ENCODE measurements around the gene ROPN1.
"Not testable (repeated sequence)": the region's sequence is repeated elsewhere in the genome, so short reads cannot be mapped to it uniquely, and the experiment has no call there.

Gene ROPN1

DNA sequence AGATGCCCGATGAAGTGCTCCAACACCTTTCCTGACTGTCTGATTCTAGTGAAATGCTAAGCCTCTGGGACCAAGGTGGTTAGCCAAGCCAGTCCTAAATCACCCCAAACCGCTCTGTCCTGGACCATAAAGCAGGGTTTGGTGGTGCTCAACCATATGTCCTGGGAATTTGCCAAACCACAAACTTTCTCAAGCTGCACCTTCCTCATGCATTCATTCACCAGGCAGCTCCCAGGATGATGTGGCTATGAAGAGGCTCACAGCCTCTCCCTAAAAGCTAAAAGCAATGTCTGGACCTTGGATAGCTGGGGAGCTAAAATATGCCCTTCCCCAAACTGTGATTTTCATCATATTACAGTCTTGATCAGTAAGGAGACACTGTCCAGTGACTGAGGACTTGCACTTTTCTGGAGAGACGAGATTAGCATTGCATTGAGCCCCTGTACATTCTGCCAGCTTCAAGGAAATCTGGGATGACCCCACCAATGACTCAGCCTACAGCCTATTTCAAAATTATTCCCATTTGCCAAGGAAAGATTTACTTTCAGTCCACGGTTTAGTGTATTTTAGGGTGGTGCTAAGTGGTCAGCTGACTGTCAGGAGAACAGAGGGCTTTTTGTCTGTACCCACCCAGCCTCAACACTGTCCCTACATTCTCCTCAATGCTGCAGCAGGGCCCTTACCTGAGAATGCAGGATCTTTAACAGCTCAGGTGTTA, 15.6 kb downstream of the ROPN1 start:
- H3K9me3 ChIP-seq (ENCODE audit: control insufficient read depth, insufficient read depth, low read length); H3K9ac ChIP-seq (ENCODE audit: low read depth, low read length): not testable (repeated sequence)

DNA sequence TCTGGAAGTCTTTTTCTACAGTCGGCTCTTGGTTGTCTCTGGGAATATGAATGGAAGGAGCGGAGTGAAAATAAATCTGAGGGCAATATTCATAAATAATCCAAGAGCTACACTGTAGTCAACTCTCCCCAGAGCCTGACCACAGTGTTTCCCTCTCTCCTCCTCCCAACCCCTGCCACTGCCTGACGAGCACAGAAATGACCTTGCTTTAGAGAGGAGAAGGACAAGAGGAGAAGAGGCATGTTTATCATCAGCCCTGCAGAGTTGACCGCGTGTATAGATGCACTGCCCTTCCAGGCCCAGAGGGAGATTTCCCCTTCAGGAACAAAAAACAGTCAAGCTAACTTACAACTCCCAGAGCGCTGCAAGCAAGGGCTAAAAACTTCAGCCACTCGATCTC, 16.9 kb downstream of the ROPN1 start:
- H3K4me1 ChIP-seq (ENCODE audit: insufficient read depth, low read length), result not testable (repeated sequence)

More for the DNA sequence above, 15.6 kb downstream of the ROPN1 start:
- H3K36me3 ChIP-seq (ENCODE audit: insufficient read depth, low read length); H3K4me1 ChIP-seq (ENCODE audit: insufficient read depth, low read length): not testable (repeated sequence)

DNA sequence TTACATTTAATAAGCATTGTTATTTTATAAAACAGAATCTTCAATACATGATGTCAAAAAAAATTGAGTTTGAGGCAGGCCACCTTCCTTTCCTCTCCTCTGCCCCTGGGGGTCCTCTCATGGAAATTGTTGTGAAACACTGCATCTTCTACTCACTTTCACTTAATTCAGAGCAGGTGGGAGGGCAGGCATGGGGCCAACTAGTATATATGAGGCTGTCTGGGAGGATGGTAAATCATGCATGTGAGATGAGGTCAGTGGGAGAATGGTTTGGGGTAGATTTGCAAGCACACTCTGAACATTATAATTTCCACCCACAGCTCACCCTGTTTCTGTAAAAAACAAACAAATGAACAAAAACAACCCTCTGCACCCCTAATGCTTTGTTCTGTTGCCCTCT, 20.5 kb downstream of the ROPN1 start:
- Histone ChIP-seq H3K9me3 (ENCODE audit: control insufficient read depth, insufficient read depth, low read length) (no peaks in the 10 kb centered on the region), H3K36me3 (ENCODE audit: insufficient read depth, low read length) (no peaks in the 10 kb centered on the region), H3K4me1 (ENCODE audit: insufficient read depth, low read length) (no peaks in the 10 kb centered on the region), H3K9ac (ENCODE audit: low read depth, low read length) (no peak overlapping the region)

More for the DNA sequence above, 16.9 kb downstream of the ROPN1 start:
- H3K9ac ChIP-seq (ENCODE audit: low read depth, low read length); H3K36me3 ChIP-seq (ENCODE audit: insufficient read depth, low read length); H3K9me3 ChIP-seq (ENCODE audit: control insufficient read depth, insufficient read depth, low read length): not testable (repeated sequence)

DNA sequence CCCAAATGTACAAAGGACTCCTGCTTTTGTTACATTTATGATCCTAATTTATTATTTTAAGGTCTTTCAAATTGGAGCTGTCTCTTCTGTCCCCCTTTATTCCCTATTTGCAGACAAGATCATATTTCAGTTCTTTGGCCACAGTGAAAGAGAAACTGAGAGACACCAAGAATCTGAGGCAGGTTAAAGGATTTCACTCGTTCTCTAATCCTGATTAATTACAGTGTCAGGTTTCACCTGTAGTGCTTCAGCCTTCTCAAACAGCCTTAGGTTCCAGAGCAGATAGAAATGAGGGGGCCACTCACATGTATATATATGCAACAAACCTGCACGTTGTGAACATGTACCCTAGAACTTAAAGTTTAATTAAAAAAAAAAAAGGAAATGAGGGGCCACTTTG, 24.7 kb downstream of the ROPN1 start:
- H3K9ac ChIP-seq (ENCODE audit: low read depth, low read length); H3K4me1 ChIP-seq (ENCODE audit: insufficient read depth, low read length); H3K9me3 ChIP-seq (ENCODE audit: control insufficient read depth, insufficient read depth, low read length); H3K36me3 ChIP-seq (ENCODE audit: insufficient read depth, low read length): not testable (repeated sequence)

DNA sequence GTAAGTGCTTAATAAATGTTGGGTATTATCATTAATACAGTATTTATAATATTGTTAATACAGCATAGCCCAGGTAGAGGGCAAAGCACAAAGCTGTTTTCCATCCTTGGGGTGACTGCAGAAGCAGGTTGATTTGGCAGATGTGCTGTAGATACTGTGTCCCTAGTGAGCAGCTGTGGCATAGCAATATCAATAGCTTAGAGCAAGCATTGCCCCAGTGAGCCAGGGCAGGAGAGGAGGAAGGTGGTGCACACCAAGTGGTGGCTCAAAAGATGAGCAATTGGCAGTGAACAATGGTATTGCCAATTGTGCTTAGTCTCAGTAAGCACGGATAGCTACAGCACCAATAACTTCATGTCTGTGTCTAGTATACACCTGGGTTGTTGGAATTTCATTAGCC, 25.1 kb downstream of the ROPN1 start:
- not testable (repeated sequence) for H3K4me1 ChIP-seq (ENCODE audit: insufficient read depth, low read length); H3K9ac ChIP-seq (ENCODE audit: low read depth, low read length); H3K9me3 ChIP-seq (ENCODE audit: control insufficient read depth, insufficient read depth, low read length); H3K36me3 ChIP-seq (ENCODE audit: insufficient read depth, low read length)

DNA sequence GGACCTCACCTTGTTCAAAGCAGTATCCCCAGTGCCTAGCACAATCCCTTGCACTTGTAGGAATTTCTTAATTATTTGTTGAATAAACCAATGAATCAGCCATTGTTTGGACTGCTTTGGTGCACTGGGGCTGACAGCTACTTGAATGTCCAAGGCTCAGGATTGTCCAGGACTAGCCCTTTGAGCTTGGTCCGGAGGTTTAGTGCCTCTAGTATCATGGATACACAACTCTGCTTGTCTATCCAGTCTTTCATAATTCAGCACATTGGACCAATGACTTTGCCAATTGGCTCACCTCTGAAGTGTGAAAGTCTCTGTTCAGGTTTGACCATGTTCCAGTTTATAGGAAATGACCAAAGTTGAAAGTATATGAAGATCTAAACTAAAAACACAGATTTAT, 27.1 kb downstream of the ROPN1 start:
- not testable (repeated sequence) for H3K9me3 ChIP-seq (ENCODE audit: control insufficient read depth, insufficient read depth, low read length); H3K36me3 ChIP-seq (ENCODE audit: insufficient read depth, low read length); H3K9ac ChIP-seq (ENCODE audit: low read depth, low read length); H3K4me1 ChIP-seq (ENCODE audit: insufficient read depth, low read length)

DNA sequence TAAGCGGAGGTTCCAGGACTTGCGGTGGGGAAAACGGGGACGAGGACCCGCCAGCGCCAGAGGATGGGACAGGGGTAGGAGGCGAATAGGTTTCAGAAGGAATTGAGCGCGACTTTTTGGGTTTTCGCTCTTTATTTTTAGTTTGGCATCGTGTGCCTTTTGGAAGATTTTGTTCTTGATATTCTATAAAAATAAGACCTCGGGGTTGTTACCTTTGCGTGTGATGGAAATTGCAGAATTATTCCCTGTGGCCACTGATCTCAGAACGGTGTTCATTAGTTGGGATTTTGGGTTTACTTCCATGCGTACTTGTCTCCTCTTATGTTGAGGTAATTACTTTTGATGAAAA, 30.4 kb downstream of the ROPN1 start:
- no peaks in the 10 kb centered on the region for H3K9me3 ChIP-seq (ENCODE audit: control insufficient read depth, insufficient read depth, low read length)
- no peaks in the 10 kb centered on the region for H3K36me3 ChIP-seq (ENCODE audit: insufficient read depth, low read length)
- H3K9ac ChIP-seq (ENCODE audit: low read depth, low read length), result peak overlapping the region; percentile 68; the same call in 1 of the 2 replicates
- 0 out of 2 replicates have a peak, but pooled peaks cover 3% of the 10 kb centered on the region for H3K4me1 ChIP-seq (ENCODE audit: insufficient read depth, low read length)

DNA sequence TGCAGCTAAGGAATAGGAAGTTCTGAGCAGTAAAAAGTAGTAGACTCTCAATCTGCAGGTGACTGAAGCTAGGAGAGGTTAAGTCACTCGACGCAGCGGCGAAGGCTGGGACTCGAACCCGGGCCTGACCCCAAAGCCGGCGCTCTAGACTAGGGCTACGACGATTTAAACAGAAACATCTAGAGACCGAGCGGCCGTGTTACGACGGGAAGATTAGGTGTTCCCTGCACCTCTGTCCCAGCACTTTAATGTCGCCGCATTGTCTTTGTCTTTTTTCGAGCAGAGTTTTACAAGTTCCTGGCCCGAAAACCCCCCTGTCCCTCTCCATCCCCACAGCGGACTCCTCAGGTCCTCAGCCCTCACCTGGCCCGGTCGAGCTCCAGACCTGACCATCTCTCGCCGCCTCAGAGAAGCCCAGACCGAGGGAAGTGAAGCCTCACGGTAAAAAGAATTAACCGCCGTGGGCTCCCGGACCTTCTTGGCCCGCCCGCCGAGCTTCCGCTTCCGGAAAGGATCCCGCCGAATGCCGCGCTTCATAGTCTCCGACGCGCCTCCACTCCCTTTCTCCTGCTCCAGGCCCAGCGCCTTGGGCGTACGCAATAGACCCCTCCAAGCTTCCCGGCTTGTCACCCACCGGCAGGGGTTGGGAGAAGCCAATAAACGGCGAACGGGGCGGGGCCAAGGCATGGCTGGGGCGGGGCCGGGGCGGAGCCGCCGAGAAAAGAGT, 31.0 kb downstream of the ROPN1 start, which contains the start of gene CCDC14:
CCDC14 (minus strand) TSS at position 449 of the 727 bp plus-strand sequence; CDS start at position 393, 56 bp downstream.
- Histone ChIP-seq H3K9me3 (ENCODE audit: control insufficient read depth, insufficient read depth, low read length) (no peaks in the 10 kb centered on the region), H3K4me1 (ENCODE audit: insufficient read depth, low read length) (0 out of 2 replicates have a peak, but pooled peaks cover 3% of the 10 kb centered on the region), H3K36me3 (ENCODE audit: insufficient read depth, low read length) (no peaks in the 10 kb centered on the region), H3K9ac (ENCODE audit: low read depth, low read length) (peak within 1 kb of the TSS; percentile 94)

DNA sequence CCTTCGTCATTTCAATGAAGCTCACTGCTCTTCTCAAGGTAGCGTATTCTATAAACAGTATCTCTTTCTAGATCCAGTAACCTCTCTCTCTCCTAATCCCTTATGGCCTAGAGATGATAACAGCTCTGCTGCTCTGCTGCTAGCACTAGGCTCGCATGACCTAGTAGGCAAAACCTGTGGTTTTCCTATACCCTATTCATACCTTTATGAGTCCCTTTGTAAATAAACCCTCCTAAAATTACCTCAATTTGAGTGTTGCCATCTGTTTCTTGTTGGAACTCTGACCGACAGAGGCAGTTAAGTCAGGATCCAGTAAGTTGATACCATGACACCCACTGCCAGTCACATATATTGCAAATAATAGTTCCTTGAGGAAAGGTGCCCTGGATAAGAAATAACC, 38.2 kb downstream of the ROPN1 start:
- Histone ChIP-seq H3K4me1 (ENCODE audit: insufficient read depth, low read length) (no peaks in the 10 kb centered on the region), H3K9ac (ENCODE audit: low read depth, low read length) (no peak overlapping the region), H3K9me3 (ENCODE audit: control insufficient read depth, insufficient read depth, low read length) (no peaks in the 10 kb centered on the region), H3K36me3 (ENCODE audit: insufficient read depth, low read length) (peaks cover 6% of the 10 kb centered on the region)

DNA sequence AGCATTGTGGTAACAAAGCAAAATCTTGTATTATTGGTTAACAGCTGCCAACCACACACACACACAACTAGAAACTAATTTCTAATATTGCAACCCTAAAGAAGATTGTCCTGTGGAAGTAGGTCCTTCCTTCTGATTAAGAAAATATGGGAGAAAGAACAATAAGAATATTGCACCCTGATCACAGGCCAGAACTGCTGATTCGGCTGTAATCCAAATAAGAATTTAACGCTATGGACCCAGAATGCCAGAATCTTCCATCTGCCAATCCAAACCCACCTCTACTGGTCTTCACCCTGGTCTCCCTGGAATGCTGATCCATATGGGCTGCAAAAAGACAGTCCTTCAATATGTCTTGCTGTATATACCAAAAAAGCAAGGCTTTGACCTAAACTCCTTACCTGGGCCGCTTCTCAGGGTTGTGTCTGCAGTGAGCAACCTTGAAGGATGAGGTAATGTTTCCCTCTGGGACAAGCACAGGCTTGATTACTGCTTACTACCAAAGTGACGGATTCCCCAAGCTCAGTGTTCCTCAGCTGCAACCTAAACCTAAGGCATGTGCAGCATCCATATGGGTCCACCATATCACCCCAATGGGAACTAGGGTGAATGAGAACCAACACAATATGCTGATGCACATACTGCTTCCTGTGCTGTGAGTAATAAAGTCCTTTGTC, 38.9 kb downstream of the ROPN1 start:
- no peaks in the 10 kb centered on the region for H3K9me3 ChIP-seq (ENCODE audit: control insufficient read depth, insufficient read depth, low read length)
- H3K9ac ChIP-seq (ENCODE audit: low read depth, low read length), result no peak overlapping the region
- no peaks in the 10 kb centered on the region for H3K4me1 ChIP-seq (ENCODE audit: insufficient read depth, low read length)
- H3K36me3 ChIP-seq (ENCODE audit: insufficient read depth, low read length), result peaks cover 6% of the 10 kb centered on the region

DNA sequence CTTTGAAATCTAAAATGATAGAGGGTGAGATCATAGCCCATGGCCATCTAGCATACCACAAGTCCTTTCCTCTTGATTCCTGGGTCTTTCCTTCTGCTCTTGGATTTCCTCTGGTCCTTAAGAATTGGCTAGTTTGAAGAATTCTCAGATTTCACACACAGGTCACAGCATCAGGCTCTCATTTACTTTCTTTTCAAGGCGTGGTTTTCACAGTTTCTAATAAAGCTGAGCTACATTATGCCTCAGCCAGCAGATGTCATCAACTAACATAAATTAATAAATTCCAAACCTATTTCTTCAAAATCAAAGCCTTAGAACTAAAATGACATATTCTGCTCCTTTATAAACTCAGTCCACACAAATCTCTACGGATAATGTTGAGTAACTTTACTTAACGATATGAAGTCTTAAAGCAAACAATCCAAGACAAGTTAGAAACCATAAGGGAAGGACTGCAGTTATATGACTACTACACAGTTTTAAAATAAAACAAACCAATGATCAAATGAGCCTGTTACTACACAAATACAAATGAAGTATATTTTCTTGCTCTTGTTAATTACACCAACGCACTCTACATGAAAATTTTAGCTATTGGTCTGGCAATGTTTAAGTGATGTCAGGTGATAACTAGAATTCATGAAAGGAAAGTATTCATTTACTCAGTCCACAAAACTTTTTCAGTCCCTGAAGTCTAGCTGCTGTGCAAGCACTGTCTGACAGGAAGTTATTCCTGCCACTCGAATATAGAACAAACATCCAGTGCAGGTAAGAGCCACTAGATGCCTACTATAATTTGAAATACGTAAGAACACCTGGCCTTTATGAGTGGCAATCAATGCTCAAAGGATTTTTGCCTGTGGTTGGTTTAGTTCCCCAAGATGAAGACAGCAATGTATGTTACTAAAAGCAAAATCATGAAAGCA, 40.1 kb downstream of the ROPN1 start:
- H3K4me1 ChIP-seq (ENCODE audit: insufficient read depth, low read length), result no peaks in the 10 kb centered on the region
- no peak overlapping the region for H3K9ac ChIP-seq (ENCODE audit: low read depth, low read length)
- H3K36me3 ChIP-seq (ENCODE audit: insufficient read depth, low read length), result peaks cover 10% of the 10 kb centered on the region
- H3K9me3 ChIP-seq (ENCODE audit: control insufficient read depth, insufficient read depth, low read length), result no peaks in the 10 kb centered on the region

DNA sequence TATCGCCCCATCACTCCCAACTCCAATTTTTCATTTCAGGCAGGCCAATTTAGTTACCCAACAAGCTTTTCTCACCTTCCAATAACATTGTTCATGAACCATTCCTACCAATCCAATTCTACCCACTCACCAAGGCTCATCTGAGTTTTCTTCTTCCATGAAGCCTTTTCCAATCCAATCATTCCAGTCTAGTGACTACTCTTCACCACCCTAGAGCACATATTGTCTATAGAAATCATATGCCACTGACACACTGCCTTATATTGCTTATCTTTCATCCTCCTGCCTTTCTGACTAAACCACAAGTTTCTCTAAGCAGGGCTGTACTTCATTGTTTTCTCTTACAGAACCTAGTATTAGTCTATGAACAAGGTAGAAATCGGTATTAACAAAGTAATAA, 42.3 kb downstream of the ROPN1 start:
- H3K9ac ChIP-seq (ENCODE audit: low read depth, low read length), result no peak overlapping the region
- H3K36me3 ChIP-seq (ENCODE audit: insufficient read depth, low read length), result peaks cover 14% of the 10 kb centered on the region
- H3K9me3 ChIP-seq (ENCODE audit: control insufficient read depth, insufficient read depth, low read length), result no peaks in the 10 kb centered on the region
- H3K4me1 ChIP-seq (ENCODE audit: insufficient read depth, low read length), result no peaks in the 10 kb centered on the region

DNA sequence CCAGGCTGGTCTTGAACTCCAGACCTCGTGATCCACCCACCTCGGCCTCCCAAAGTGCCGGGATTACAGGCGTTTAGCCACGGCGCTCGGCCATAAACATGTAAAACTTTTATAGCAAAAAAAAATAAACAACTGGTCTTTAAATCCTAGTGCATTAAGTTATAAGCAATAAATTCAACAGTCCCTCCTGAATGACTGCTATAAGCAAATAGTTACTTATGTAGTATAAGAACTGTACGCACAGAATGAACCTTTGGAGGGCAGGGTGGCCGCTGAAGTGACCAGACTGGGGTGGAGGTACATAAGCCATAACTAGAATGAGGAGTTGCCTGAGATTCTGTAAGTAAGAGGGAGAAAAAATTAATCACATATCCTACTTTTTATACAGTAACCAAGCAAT, 43.5 kb downstream of the ROPN1 start:
- Histone ChIP-seq H3K36me3 (ENCODE audit: insufficient read depth, low read length) (peaks cover 21% of the 10 kb centered on the region), H3K4me1 (ENCODE audit: insufficient read depth, low read length) (no peaks in the 10 kb centered on the region)

DNA sequence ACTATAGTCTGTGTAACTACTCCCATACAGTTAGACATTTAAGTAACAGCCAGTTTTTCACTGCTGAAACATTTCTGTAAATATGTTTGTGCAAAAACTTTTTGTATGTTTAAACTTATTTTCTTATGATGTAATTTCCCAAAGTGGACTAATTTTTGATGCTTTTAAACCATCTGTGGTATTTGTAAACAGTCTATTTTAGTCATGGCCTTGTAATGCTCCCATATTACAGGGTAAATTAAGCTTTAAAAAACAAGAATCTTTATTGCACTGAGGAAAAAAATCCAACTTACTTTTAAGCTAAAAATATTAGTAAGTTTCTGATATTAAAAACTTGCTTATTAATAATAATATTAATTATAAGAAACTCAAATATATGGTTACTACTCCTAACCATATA, 44.4 kb downstream of the ROPN1 start:
- Histone ChIP-seq H3K4me1 (ENCODE audit: insufficient read depth, low read length) (no peaks in the 10 kb centered on the region), H3K9ac (ENCODE audit: low read depth, low read length) (no peak overlapping the region), H3K9me3 (ENCODE audit: control insufficient read depth, insufficient read depth, low read length) (no peaks in the 10 kb centered on the region), H3K36me3 (ENCODE audit: insufficient read depth, low read length) (peaks cover 20% of the 10 kb centered on the region)

More for the DNA sequence above, 43.5 kb downstream of the ROPN1 start:
- no peak overlapping the region for H3K9ac ChIP-seq (ENCODE audit: low read depth, low read length)
- no peaks in the 10 kb centered on the region for H3K9me3 ChIP-seq (ENCODE audit: control insufficient read depth, insufficient read depth, low read length)

Data from ES-I3 (cell line).